ENCODE measurements around the gene CTIF.

CTIF gene

DNA sequence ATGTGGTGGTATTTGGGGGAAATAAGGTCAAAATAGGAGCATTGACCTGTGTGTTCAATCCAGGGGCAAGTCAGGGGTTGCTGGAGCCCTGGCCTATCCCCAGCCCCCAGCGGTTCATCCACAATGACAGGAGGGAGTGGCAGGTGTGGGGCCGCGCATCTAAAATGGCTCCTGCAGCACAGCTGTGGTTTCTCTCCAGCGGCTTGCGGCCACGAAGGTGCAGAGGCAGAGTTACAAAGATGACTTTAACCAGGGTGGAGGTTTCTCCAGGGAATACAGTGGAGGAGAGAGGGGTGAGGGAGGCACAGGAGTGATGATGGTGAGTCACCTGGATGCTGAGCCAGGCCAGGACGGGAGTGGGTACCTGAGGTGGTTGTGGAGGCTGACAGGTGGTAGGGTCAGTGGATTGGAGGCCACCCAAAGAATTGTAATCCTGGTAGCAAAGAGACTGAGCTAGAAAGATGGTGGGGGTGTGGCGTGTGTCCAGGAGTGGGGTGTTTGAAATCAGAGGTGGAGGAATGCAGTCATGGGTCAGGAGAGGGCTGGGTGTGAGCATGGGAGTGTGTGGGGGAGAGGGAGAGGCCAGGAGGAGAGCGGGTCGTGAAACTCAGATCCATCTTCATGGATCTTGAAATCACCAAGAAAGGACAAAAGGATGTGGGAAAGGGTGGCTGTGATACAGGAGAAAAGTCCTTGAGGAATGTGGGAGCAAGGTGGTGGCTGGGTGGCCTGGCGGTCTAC, 83.2 kb downstream of the CTIF start:
- DNase-seq (ENCODE audit: low spot score), result no peak

DNA sequence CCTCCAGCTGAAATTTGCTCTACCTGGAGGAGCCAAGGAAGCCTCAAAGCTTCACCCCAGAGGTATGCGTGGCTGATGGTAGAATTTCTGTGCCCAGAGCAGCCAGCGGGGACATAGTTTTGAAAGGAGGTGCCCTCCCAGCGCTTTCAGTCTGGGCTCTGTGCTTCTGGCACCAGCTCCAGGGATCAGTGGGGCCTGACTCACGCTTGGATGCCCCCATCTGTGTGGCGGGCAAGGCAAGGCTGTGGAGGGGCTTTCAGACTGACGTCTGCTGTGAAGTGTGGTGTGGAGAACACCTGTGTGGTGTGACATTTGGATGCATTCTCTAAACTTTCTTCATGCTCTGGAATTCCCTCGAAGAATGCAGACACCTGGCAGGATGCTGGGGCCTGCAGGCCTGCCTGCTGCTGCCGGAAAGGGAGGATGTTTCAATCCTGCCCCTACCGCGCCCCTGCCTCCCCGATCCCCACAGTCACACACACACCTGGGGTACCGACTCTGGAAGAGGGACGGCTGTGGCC, 84.1 kb downstream of the CTIF start:
- DNase-seq (ENCODE audit: low spot score), result no peak

DNA sequence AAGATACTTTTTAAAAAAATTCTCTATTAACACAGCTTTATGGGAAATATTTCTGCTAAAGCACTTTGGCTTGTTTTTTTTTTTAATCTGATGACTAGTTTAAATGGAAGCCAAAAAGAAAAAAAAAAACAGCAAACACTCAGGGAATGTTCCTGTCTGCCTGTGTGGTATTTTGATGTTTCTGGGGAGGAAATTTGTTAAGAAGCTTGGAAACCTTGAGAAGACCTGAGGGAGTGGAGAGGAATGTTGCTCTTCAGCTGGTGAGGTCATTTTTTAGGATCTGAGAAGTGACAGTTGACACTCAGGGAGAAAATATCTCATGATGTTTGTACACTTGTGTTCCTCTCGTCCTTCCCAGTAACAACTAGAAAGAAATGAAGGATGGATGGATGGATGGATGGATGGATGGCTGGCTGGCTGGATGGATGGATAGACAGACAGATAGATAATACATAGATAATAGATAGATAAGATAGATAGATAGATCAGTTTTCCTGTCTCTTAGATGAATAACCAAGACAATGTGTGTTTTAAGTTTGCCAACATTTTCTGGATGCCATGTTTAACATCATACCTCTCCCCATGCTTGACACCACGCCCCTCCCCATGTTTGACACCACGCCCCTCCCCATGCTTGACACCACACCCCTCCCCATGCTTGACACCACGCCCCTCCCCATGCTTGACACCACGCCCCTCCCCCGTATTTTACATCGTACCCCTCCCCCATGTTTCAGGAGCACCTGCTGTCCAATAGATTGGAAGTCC, 84.8 kb downstream of the CTIF start:
- no peak for DNase-seq (ENCODE audit: low spot score)

DNA sequence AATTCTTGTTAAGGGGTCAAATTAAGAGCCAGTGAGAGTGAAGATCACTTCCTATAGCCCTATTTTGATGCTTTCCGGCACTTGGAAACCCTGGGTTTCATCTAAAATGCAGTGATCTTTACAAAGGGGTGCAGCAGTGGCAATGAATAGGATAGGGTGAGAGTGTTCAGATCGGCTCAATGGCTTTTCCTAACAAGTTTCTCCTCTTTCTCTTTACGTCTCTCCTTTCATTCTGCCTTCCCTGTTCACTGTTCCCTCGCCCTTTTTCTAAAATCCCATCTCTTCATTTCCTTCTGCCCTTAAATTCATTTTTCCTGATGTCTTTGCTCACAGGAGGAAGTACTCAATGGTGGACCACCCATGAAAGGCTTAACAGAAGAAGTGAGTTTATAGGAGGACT, 86.0 kb downstream of the CTIF start:
- DNase-seq (ENCODE audit: low spot score), result no peak

DNA sequence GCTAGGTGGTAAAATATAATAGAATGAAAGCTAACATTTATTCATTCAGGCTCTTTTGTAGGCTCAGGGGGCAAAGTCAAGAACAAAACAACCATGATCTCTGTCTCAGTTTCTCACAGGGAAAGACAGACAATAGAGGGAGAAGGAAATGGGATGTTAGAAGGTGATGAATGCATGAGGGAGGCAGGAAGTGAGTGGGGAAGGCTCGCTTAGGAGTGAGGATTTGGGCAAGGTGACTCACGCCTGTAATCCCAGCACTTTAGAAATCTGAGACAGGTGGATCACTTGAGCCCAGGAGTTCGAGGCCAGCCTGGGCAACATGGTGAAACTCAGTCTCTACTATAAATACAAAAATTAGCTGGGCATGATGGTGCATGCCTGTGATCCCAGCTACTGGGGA, 88.4 kb downstream of the CTIF start:
- DNase-seq (ENCODE audit: low spot score), result no peak

DNA sequence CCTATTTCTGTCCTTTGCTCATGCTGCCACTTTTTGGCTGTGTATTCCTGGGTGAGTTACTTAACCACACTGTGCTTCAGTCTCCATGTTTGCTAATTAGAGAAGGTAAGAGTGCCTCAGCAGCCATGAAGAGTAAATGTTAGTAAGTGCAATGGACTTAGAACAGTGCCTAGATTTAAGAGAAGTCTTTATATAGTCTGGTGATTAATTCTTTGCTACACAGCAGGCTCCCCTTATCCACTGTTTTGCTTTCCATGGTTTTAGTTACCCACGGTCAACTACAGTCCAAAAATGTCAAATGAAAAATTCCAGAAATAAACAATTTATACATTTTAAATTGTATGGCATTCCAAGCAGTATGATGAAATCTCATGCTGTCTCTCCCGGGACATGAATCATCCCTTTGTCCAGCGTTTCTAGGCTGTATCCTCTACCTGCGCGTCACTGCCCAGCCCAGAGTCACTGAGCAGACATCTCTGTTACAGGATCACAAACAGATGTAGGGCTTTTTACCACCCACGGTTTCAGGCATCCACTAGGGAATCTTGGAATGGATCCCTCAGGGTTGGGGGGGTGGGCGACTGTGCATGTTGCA, 91.0 kb downstream of the CTIF start:
- no peak for DNase-seq (ENCODE audit: low spot score)

DNA sequence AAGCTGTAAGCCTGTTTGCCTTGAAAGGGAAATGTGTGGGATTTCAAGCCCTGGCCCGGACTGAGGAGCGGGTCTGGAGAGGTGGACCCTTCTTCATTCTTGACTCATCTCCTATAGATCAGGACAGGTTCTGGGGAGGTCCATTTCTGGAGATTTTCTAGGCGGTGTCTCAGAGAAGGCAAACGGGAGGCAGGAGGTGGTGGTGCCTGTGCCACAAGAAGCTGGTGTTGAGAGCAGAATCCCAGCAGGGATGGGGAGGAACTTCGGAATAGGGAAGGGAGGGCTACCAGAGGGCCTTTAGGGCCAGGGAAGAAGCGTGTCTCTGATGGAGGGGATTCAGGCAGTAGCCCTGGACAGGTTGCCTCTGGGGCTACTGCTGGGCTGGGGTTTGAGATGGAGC, 93.0 kb downstream of the CTIF start:
- no peak for DNase-seq (ENCODE audit: low spot score)

DNA sequence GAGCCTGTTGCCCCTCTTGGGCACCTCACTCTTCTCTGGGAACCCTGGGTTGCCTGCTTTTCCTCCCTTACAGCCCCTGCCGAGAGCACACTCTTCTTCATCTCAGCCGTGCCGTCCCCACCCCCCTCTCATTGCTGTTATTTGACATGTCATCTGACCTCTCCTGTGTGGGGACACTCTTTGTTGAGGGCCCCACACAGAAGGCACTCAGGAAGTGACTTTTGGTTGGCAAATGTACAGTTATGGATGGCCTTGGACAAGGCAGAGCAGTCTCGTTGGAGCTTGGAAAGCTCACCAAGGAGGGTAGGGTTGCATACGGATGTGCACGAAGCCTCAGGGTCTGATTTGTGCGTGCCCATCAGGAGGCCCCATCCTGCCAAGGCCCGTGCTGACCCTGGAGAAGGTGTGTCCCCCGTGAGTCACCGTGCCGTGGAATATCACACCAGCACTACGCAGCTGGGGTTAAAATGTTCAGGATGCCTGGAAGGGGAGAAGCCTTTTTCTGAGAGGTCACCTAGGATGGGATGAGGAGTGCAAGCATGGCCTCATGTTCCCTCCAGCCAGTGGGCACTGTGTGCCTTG, 93.9 kb downstream of the CTIF start:
- DNase-seq (ENCODE audit: low spot score), result no peak

DNA sequence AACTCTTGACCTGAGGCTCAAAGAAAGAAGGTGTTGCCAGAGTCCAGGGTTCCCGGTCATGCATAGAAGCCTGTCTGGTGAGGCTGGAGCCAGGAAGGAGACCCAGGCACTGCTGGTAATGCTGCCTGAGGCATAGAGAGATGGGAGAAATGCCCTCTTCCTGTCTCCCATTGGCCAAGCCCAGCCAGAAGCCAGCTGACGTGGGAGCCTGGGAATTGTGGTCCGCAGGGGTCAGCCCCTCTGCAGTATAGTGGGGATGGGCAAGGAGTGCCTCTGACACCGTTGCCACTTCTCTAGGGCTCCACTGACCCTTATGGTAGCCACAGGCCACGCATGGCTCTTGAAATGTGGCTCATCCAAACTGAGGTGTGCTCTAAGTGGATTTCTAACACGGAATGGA, 95.7 kb downstream of the CTIF start:
- DNase-seq (ENCODE audit: low spot score), result no peak

DNA sequence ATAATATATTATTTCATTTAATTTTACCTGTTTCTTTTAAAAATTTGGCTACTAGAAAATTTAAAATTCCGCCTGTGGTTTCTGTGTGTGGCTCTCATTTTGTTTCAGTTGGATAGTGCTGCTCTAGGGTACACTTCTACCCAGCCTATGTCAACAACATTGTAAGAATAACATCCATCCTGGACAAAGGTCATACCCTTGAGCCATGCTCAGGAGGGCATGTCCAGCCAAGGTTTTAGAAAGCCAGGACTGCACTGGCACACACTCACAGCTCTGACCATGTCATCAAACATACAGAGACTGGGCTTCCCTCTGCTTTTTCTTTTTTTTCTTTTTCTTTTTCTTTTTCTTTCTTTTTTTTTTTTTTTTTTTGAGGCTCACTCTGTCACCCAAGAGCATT, 96.1 kb downstream of the CTIF start:
- DNase-seq (ENCODE audit: low spot score), result no peak

DNA sequence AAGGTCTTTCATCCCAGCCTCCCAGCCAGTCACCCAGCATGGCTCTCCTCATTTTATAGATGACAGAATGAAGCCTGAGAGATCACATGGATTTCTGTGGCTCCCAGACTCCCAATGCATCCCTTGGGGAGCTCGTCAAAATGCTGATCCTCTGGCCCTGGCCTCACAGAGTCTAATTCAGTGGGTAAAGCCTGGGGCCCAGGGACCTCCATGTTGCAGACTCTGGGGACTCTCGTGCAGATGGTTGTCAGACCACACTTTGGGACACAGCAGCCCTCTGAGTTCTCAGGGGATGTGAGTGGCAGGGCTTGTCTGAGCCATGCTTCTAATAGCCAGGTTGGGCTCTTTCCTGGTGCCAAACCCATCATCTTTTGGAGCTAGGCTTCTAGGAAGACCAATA, 97.0 kb downstream of the CTIF start:
- DNase-seq (ENCODE audit: low spot score), result no peak

DNA sequence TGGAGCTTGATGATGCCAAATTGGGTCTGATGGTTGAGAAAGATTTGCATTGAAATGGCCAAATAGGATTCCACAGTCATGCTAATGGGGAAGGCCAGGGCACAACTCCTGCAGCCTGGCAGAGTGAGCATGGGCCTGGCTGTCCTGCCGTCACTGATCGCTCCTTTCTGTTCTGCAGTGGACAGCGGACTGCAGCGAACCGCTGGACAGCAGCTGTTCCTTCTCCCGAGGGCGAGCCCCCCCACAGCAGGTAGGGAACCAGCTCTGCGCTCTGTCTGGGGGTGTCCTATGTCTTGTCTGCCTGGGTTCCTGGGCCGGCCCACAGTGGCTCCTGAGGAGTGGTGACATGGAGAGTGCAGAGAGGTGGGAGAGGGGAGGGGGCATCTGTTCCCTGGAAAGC, 97.6 kb downstream of the CTIF start:
- no peak for DNase-seq (ENCODE audit: low spot score)

DNA sequence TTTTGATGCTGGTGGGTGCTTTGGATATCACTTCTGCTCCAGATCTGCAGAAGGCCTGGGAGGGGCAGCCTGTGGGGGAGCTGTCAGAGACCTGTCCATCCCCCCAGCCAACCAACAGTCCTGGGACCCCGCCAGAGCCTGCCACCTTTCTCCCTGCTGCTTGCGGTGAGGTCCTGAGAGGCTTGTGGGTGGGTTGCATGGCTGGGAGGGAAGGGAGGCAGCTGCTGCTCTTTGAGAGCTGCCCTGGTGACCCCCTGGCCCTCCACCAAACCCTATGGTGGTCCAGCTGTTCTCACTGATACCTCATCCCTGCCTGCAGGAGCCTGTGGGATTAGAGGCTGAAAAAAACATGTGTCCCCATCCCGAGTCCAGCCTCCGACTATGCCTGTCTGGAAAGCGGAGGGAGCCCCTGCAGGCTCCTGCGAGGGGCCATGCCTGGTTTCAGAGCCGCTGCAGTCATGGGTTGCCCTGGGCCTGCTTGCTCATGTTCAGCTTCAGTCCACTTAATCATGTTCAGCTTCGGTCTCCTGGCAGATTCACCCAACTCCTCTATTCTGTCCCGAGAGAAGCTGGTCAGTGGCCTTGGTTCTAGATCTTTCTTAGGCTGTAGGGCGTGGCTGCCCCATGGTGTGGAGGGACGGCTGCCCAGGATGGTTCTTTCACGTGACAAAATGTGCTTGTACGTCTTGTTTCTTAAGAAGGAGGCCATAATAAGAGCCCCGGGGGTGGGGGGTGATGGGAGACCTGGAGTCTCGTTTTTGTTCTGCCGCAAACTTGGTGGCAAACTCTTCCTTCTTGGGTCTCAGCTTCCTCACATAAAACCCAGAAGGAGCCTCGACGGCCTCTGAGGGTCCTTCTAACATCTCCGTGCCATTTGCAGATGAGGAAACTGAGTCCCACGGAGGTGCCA, 98.5 kb downstream of the CTIF start:
- DNase-seq (ENCODE audit: low spot score), result no peak

DNA sequence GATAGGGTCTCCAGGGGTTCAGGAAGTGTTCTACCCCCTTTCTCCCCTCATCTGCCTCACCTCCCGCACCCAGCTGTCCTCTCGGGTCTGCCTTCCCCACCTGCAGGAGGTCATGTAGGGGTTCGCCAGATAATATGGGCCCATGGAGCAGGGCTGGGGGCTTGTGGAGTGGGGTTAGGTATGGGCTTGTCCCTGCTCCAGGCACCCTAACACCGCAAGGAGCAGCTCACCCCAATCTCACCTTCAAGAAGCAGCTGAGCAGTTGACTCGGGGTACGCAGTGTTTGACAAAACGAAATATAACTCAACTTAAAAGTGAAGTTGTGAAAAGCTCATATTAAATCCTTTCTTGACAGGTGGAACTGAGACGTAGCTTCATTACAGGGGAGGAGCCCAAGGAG, 99.6 kb downstream of the CTIF start:
- no peak for DNase-seq (ENCODE audit: low spot score)

DNA sequence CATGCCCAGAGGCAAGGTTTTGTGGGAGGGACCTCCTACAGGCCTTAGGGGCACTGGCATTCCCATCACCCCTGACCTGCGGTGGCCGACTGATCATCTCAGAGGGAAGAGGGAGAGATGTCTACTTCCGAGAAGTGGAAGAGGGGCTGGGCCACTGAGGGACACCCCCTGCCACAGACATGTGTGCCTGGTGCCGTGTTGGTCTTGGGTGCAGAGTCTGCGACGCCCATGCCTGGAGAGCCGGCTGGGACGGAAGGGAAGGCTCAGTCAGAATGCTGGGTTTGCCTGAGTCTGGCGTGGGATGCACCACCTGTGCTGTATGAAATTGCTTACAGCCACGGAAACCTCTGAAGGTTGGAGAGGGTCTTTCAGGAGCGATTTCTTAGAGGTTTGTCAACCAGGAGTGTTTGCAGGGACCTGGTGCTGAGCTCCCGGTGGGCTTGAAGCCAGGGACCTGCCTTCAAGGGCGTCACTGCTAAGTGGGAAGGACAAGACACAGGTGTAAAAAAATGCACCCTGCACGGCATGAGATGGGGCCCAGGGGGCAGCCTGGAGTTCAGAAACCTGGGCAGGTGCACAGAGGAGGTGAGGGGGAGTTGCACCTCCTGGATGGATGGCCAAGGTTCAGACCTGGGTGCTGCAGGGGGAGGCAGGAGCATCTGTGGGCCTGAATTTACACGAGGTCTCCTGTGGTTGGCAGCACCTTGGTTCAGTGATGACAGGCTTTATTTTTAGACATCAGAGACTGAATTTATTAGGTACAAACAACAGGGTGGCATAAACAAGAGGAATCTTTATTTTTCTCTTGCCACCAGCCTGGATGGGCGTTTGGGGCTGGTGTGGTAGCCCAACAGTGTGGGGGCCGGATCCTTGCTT, 100.3 kb downstream of the CTIF start:
- DNase-seq (ENCODE audit: low spot score), result no peak

DNA sequence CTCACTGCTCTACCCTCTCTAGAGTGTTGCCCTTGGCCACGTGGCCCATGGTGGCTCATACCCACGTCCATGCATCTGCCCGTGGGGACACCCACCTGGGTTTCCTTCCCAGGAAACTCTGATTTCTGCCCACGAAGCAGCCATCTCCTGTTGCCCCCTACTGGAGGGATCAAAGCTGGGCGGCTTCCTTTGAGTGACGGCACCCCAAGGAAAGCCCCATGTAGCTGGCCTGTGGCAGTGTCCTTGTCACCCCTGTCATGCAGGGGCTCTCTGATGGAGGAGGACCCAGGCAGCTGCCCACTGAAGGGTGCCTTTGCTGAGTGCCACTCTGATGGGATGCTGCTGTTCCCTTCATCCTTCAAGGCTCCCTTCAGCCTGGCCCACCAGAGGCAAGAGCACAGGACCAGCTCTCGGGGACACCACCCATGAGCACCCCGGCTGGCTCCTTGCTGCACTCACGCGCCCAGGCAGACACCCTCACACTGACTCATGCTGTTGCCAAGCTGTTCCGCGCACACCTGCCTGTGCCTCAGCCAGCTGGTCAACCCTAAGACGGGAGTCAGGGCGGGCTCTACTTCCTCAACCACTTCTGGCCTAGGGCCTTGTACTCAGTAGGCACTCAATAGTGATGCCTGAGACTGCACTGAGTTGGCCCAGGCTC, 101.1 kb downstream of the CTIF start:
- peak; percentile 69 for DNase-seq (ENCODE audit: low spot score)

DNA sequence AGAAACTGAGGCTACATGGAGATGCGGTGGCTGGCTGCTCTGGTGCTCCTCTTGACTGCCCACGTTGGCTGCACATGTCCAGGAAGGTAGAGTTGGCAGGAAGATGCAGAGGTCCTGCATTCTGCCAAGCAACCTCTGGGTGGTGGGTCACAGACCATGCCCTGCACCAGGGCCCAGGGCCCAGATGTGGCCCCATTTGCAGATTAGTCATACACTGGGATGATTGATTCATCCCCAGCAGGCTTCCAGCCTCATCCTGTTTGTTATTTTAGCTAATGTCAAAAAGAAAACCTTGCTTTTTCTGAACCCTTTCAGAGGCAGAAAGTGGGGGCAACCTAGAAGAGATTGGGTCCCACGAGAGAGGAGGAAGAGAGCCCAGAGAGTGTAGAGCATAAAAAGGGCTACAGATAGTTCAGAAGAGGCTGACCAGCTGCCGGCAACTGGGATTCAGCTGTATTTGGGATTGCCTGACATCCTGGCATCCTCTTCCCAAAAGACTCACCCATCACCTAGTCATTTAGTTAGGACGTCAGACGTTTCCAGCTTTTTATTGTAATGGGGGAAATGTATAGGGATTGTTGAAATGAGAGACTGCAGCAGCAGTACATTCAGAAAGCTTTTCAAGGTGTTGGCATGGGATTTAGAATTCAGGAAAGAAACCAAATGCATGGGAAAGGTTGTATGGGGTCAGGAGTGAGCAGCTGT, 101.9 kb downstream of the CTIF start:
- DNase-seq (ENCODE audit: low spot score), result no peak

DNA sequence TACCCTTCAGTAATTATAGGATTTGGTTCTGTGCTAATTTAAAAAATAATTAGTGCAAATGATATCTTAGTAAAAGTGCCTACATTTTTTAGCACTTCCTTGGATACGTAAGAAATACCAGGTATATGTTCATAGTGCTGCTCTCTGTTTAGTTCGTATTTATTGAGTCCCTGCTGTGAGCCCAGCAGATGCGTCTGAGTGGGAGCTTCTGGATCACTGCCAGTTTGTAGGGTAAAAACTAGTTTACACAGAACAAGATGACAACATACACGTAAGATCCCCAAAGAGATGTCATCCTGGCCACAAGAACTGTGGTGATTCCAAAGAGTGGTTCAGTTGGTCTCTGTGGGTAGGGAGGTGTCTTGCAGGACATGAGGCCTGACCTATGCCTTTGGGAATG, 103.2 kb downstream of the CTIF start:
- DNase-seq (ENCODE audit: low spot score), result no peak

DNA sequence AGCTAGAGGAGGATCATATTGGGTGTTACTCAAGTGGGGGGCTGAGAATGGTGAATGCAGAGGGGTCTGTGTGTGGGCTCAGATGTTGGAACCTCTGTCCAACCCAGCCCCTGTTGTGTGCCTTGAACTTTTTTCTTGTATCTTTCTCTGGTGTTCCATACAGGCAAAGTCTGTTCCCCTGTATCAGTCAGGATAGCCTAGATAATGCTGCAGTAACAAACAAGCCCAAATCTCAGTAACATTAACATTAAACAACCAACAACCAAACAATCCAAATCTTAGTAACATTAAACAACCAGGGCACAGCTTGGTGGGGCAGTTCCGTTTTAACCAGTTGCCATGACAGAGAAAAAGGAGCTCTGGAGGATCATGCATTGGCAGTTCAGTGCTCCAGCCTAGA, 103.7 kb downstream of the CTIF start:
- DNase-seq (ENCODE audit: low spot score), result no peak

DNA sequence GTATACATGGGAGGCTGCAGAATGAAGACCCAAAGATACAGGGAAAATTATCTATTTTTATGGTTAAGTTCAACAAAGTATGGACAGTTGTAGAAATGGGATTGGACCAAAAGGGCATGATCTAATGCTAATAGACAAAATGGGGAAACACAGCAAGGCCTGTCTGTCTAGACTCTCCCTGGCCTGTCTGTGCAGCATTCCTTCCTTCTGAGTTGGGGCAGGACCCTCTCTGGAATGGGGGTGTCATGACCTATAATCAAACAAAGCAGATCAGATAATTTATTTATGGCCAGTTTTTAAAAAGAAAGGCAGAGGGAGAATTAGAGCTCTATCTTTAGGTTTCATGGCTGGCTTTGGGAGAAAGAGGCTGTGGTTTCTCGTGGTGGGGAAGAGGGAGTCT, 104.4 kb downstream of the CTIF start:
- no peak for DNase-seq (ENCODE audit: low spot score)

Data from D341Med (cell line).